ENCODE results near the gene DCDC2C. TPM values are rescaled to one million over a fixed set of nuclear protein-coding genes. Genes with fewer than 3 reads are reported as not detected.

DCDC2C gene
- total and polyA plus RNA-seq, 2 experiments from 2014 or later: 0.45 TPM; not detected in 1

DNA sequence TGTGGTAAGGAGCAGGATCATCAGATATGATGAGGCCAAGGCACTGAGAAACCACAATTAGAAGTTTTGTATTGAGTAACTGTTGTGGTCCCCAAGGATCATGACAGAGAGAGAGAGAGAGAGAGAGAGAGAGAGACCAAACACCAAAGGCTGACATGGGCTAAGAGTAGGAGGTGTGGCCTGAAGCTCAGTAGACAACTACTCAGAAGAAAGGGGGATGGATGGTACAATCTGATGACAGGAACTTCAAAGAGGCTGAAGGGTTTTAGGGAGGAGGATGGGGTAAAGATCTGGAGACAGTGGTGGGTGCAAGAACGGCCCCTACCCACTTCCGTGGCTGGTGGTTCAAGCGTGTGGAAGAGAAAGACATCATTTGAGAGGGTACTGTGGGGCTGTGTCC is 135.0 kb downstream of the DCDC2C start (continued):
- TF ChIP-seq, protein P1, sequence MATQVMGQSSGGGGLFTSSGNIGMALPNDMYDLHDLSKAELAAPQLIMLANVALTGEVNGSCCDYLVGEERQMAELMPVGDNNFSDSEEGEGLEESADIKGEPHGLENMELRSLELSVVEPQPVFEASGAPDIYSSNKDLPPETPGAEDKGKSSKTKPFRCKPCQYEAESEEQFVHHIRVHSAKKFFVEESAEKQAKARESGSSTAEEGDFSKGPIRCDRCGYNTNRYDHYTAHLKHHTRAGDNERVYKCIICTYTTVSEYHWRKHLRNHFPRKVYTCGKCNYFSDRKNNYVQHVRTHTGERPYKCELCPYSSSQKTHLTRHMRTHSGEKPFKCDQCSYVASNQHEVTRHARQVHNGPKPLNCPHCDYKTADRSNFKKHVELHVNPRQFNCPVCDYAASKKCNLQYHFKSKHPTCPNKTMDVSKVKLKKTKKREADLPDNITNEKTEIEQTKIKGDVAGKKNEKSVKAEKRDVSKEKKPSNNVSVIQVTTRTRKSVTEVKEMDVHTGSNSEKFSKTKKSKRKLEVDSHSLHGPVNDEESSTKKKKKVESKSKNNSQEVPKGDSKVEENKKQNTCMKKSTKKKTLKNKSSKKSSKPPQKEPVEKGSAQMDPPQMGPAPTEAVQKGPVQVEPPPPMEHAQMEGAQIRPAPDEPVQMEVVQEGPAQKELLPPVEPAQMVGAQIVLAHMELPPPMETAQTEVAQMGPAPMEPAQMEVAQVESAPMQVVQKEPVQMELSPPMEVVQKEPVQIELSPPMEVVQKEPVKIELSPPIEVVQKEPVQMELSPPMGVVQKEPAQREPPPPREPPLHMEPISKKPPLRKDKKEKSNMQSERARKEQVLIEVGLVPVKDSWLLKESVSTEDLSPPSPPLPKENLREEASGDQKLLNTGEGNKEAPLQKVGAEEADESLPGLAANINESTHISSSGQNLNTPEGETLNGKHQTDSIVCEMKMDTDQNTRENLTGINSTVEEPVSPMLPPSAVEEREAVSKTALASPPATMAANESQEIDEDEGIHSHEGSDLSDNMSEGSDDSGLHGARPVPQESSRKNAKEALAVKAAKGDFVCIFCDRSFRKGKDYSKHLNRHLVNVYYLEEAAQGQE (IDR thresholded peaks at IDR 0.05; ENCODE audit: unreplicated experiment): no peak
- TF ChIP-seq, protein P2, sequence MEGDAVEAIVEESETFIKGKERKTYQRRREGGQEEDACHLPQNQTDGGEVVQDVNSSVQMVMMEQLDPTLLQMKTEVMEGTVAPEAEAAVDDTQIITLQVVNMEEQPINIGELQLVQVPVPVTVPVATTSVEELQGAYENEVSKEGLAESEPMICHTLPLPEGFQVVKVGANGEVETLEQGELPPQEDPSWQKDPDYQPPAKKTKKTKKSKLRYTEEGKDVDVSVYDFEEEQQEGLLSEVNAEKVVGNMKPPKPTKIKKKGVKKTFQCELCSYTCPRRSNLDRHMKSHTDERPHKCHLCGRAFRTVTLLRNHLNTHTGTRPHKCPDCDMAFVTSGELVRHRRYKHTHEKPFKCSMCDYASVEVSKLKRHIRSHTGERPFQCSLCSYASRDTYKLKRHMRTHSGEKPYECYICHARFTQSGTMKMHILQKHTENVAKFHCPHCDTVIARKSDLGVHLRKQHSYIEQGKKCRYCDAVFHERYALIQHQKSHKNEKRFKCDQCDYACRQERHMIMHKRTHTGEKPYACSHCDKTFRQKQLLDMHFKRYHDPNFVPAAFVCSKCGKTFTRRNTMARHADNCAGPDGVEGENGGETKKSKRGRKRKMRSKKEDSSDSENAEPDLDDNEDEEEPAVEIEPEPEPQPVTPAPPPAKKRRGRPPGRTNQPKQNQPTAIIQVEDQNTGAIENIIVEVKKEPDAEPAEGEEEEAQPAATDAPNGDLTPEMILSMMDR (conservative IDR thresholded peaks at IDR 0.05; ENCODE audit: low read depth in 2 of 2): no peak
- no peak for TF ChIP-seq EZH2phosphoT487 (IDR thresholded peaks at IDR 0.05; ENCODE audit: unreplicated experiment)

DNA sequence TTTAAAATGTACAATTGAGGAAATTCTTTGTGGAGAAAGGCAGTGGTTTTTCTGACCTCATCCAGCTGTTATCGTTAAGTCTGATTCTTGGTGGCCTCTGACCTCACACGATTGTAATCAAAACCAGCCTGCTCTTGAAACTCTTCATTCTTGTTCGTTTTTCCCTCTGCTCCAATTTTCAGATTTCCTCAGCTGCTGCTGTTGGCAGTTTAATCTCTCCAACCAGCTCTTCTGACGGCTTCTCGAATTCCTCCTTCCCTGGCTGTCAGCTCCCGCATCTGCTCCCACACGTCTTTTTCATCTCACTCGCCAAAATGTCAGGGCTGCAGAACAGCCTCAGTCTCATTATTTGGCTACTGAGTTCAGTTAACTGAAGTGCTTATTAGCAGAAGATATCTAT is 136.1 kb downstream of the DCDC2C start:
- peaks cover 10% of the 10 kb centered on the region; the same call in 2 of the 3 replicates for H3K4me1 Mint-ChIP-seq
- TF ChIP-seq NANOG (IDR thresholded peaks at IDR 0.05; ENCODE audit: borderline replicate concordance): no peak
- TF ChIP-seq, protein P3, sequence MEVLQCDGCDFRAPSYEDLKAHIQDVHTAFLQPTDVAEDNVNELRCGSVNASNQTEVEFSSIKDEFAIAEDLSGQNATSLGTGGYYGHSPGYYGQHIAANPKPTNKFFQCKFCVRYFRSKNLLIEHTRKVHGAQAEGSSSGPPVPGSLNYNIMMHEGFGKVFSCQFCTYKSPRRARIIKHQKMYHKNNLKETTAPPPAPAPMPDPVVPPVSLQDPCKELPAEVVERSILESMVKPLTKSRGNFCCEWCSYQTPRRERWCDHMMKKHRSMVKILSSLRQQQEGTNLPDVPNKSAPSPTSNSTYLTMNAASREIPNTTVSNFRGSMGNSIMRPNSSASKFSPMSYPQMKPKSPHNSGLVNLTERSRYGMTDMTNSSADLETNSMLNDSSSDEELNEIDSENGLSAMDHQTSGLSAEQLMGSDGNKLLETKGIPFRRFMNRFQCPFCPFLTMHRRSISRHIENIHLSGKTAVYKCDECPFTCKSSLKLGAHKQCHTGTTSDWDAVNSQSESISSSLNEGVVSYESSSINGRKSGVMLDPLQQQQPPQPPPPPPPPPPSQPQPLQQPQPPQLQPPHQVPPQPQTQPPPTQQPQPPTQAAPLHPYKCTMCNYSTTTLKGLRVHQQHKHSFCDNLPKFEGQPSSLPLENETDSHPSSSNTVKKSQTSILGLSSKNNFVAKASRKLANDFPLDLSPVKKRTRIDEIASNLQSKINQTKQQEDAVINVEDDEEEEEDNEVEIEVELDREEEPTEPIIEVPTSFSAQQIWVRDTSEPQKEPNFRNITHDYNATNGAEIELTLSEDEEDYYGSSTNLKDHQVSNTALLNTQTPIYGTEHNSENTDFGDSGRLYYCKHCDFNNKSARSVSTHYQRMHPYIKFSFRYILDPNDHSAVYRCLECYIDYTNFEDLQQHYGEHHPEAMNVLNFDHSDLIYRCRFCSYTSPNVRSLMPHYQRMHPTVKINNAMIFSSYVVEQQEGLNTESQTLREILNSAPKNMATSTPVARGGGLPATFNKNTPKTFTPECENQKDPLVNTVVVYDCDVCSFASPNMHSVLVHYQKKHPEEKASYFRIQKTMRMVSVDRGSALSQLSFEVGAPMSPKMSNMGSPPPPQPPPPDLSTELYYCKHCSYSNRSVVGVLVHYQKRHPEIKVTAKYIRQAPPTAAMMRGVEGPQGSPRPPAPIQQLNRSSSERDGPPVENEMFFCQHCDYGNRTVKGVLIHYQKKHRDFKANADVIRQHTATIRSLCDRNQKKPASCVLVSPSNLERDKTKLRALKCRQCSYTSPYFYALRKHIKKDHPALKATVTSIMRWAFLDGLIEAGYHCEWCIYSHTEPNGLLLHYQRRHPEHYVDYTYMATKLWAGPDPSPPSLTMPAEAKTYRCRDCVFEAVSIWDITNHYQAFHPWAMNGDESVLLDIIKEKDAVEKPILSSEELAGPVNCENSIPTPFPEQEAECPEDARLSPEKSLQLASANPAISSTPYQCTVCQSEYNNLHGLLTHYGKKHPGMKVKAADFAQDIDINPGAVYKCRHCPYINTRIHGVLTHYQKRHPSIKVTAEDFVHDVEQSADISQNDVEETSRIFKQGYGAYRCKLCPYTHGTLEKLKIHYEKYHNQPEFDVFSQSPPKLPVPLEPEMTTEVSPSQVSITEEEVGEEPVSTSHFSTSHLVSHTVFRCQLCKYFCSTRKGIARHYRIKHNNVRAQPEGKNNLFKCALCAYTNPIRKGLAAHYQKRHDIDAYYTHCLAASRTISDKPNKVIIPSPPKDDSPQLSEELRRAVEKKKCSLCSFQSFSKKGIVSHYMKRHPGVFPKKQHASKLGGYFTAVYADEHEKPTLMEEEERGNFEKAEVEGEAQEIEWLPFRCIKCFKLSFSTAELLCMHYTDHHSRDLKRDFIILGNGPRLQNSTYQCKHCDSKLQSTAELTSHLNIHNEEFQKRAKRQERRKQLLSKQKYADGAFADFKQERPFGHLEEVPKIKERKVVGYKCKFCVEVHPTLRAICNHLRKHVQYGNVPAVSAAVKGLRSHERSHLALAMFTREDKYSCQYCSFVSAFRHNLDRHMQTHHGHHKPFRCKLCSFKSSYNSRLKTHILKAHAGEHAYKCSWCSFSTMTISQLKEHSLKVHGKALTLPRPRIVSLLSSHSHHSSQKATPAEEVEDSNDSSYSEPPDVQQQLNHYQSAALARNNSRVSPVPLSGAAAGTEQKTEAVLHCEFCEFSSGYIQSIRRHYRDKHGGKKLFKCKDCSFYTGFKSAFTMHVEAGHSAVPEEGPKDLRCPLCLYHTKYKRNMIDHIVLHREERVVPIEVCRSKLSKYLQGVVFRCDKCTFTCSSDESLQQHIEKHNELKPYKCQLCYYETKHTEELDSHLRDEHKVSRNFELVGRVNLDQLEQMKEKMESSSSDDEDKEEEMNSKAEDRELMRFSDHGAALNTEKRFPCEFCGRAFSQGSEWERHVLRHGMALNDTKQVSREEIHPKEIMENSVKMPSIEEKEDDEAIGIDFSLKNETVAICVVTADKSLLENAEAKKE (CRISPR knock-in tag; IDR thresholded peaks at IDR 0.05): no peak
- TF ChIP-seq CREB1 (CRISPR knock-in tag; IDR thresholded peaks at IDR 0.05; ENCODE audit: low read depth): no peak
- TF ChIP-seq ZNF331 (CRISPR knock-in tag; IDR thresholded peaks at IDR 0.05; ENCODE audit: low read depth): no peak
- TF ChIP-seq, protein P2 (conservative IDR thresholded peaks at IDR 0.05; ENCODE audit: low read depth in 2 of 2): no peak
- TF ChIP-seq EZH2 (IDR thresholded peaks at IDR 0.05; ENCODE audit: low read depth, unreplicated experiment): no peak

More for the DNA sequence above, 136.1 kb downstream of the DCDC2C start:
- ATAC-seq (no peak), DNase-seq (ENCODE audit: low spot score) (no peak)
- H3K4me3 ChIP-seq: no peak overlapping the region
- peaks cover 10% of the 10 kb centered on the region for H3K27me3 Mint-ChIP-seq (ENCODE audit: insufficient read depth, low read depth, poor library complexity)
- H3K27ac Mint-ChIP-seq: no peak overlapping the region
- no peaks in the 10 kb centered on the region for H3K4me1 ChIP-seq (ENCODE audit: insufficient read depth)
- H3F3A ChIP-seq (replicated peaks; ENCODE audit: low read depth): no peaks in the 10 kb centered on the region
- no peaks in the 10 kb centered on the region for H3K9me2 ChIP-seq (ENCODE audit: insufficient read depth)
- H3K36me3 ChIP-seq (ENCODE audit: insufficient read depth): no peaks in the 10 kb centered on the region
- no peaks in the 10 kb centered on the region for H4K20me1 ChIP-seq (replicated peaks; ENCODE audit: insufficient read depth)
- no peaks in the 10 kb centered on the region for H3K27me3 ChIP-seq (ENCODE audit: insufficient read depth)
- peaks cover 12% of the 10 kb centered on the region for H3K36me3 Mint-ChIP-seq (ENCODE audit: low read depth)
- H3K4me2 ChIP-seq: no peak overlapping the region
- no peak overlapping the region for H3K27ac ChIP-seq (ENCODE audit: low read depth)
- peaks cover 83% of the 10 kb centered on the region for H3K9me3 Mint-ChIP-seq
- H3K79me2 ChIP-seq (replicated peaks; ENCODE audit: insufficient read depth): no peaks in the 10 kb centered on the region
- H3K4me3 Mint-ChIP-seq: no peak overlapping the region
- H2AFZ ChIP-seq: no peak overlapping the region

Data from GM23338 (cell line).